IMR-90 (cell line): ENCODE measurements around the gene PRCD. TPM values are rescaled to one million over a fixed set of nuclear protein-coding genes. Genes with fewer than 3 reads are reported as not detected.

Source experiments
- ATAC-seq: fragments of 200-7000 bp; cut with Tn5 transposase; 2 replicates; pipeline ENCODE4 v1.9.1; 2020; ENCODE audit warnings: low read depth, mild to moderate bottlenecking, moderate library complexity
- BruUV-seq: library from RNA; stranded (reverse); fragments of 400-500 nt; replicated peaks from 2 replicates; lab custom pipeline; 2021; lab: Mats Ljungman, UMichigan
- CTCF ChIA-PET: fragments of 300-600 bp; formaldehyde crosslinking; extraction: SDS; loops from one replicate; lab custom pipeline; 2021; ENCODE audit warnings: antibody characterized with exemption; lab: Yijun Ruan, JAX
- POLR2A ChIA-PET: fragments of 300-600 bp; sonication (Branson Sonifier 250); formaldehyde crosslinking; loops from one replicate; lab custom pipeline; 2022; ENCODE audit warnings: antibody characterized with exemption; ENCODE audit not compliant: unreplicated experiment; lab: Charles Lee
- DNase-seq: peaks from one replicate; pipeline ENCODE4 v3.0.0; 2013
- H2AFZ ChIP-seq: replicated peaks from 2 replicates; pipeline ENCODE3; 2013; ENCODE audit warnings: low read length, mild to moderate bottlenecking; ENCODE audit not compliant: poor library complexity
- H2AK5ac ChIP-seq: 2 replicates; pipeline ENCODE4 v1.6.1; 2013; ENCODE audit warnings: low read depth, low read length, inconsistent platforms
- H2AK9ac ChIP-seq: replicated peaks from 2 replicates; pipeline ENCODE3; 2013; ENCODE audit warnings: mild to moderate bottlenecking, low read depth, low read length, moderate library complexity; ENCODE audit not compliant: poor library complexity
- H2BK120ac ChIP-seq: 2 replicates; pipeline ENCODE4 v1.6.1; 2013; ENCODE audit warnings: low read depth, low read length, inconsistent platforms
- H2BK15ac ChIP-seq: 3 replicates; pipeline ENCODE4 v1.6.1; 2013; ENCODE audit warnings: low read depth, low read length, inconsistent platforms
- H2BK20ac ChIP-seq: 2 replicates; pipeline ENCODE4 v1.6.1; 2013; ENCODE audit warnings: low read depth, mild to moderate bottlenecking, inconsistent platforms, low read length, moderate library complexity
- H2BK5ac ChIP-seq: 2 replicates; pipeline ENCODE4 v1.6.1; 2013; ENCODE audit warnings: mild to moderate bottlenecking, low read depth, low read length, inconsistent platforms; ENCODE audit not compliant: poor library complexity, severe bottlenecking
- H3K14ac ChIP-seq: replicated peaks from 2 replicates; pipeline ENCODE4 v1.6.1; 2013; ENCODE audit warnings: low read depth, low read length, inconsistent platforms
- H3K18ac ChIP-seq: 2 replicates; pipeline ENCODE4 v1.6.1; 2013; ENCODE audit warnings: low read depth, low read length, control low read depth
- H3K23ac ChIP-seq: 2 replicates; pipeline ENCODE4 v1.6.1; 2013; ENCODE audit warnings: low read depth, low read length, inconsistent platforms
- H3K27ac ChIP-seq: 2 replicates; pipeline ENCODE4 v1.5.1; 2013; ENCODE audit warnings: mild to moderate bottlenecking, control low read depth, low read length; ENCODE audit not compliant: insufficient read depth
- H3K27me3 ChIP-seq: 2 replicates; pipeline ENCODE4 v1.6.1; 2013; ENCODE audit warnings: low read length; ENCODE audit not compliant: control insufficient read depth, insufficient read depth
- H3K36me3 ChIP-seq: 2 replicates; pipeline ENCODE4 v1.6.1; 2013; ENCODE audit warnings: low read length, mixed read lengths; ENCODE audit not compliant: control insufficient read depth, insufficient read depth
- H3K4ac ChIP-seq: 2 replicates; pipeline ENCODE4 v1.6.1; 2013; ENCODE audit warnings: low read depth, low read length, inconsistent platforms
- H3K4me1 ChIP-seq: 2 replicates; pipeline ENCODE4 v1.6.1; 2013; ENCODE audit warnings: low read length, mixed read lengths; ENCODE audit not compliant: control insufficient read depth, insufficient read depth
- H3K4me2 ChIP-seq: 2 replicates; pipeline ENCODE4 v1.6.1; 2013; ENCODE audit warnings: low read depth, mild to moderate bottlenecking, control low read depth, low read length, moderate library complexity
- H3K4me3 ChIP-seq: 2 replicates; pipeline ENCODE4 v1.5.1; 2013; ENCODE audit warnings: low read depth, mild to moderate bottlenecking, control low read depth, low read length, moderate library complexity; ENCODE audit not compliant: insufficient read depth
- H3K56ac ChIP-seq: 2 replicates; pipeline ENCODE4 v1.6.1; 2013; ENCODE audit warnings: low read length, inconsistent platforms; ENCODE audit not compliant: insufficient read depth; ENCODE audit errors: extremely low read depth
- H3K79me1 ChIP-seq, 2 experiments: 2 replicates each; pipeline ENCODE4 v1.6.1; 2013; ENCODE audit warnings: low read length in 2 of 2, inconsistent platforms in 1 of 2, low read depth in 1 of 2
- H3K9ac ChIP-seq: 2 replicates; pipeline ENCODE4 v1.6.1; 2013; ENCODE audit warnings: low read depth, low read length, control low read depth
- H3K9me1 ChIP-seq: 2 replicates; pipeline ENCODE4 v1.6.1; 2013; ENCODE audit warnings: low read length, inconsistent platforms; ENCODE audit not compliant: insufficient read depth
- H3K9me3 ChIP-seq: 2 replicates; pipeline ENCODE4 v1.6.1; 2013; ENCODE audit warnings: low read length; ENCODE audit not compliant: control insufficient read depth, insufficient read depth
- H4K20me1 ChIP-seq: 2 replicates; pipeline ENCODE4 v1.6.1; 2013; ENCODE audit warnings: low read length, inconsistent platforms; ENCODE audit not compliant: insufficient read depth
- H4K5ac ChIP-seq: 2 replicates; pipeline ENCODE4 v1.6.1; 2013; ENCODE audit warnings: mild to moderate bottlenecking, low read depth, low read length, control low read depth
- H4K8ac ChIP-seq, 2 experiments: 2 replicates each; pipeline ENCODE4 v1.6.1; 2013; ENCODE audit warnings: low read depth in 2 of 2, low read length in 2 of 2, control low read depth in 1 of 2, inconsistent platforms in 1 of 2
- H4K91ac ChIP-seq: 2 replicates; pipeline ENCODE4 v1.6.1; 2013; ENCODE audit warnings: low read depth, low read length, inconsistent platforms; ENCODE audit not compliant: insufficient read depth
- CEBPB ChIP-seq: IDR thresholded peaks from 2 replicates; pipeline ENCODE4 v1.6.1; 2012; ENCODE audit warnings: low read depth, low read length, improper control_type of control experiment
- CHD1 ChIP-seq: IDR thresholded peaks from 2 replicates; pipeline ENCODE4 v1.6.1; 2012; ENCODE audit warnings: low read depth, low read length, improper control_type of control experiment
- FOS ChIP-seq: fragments of 150-350 bp; IDR thresholded peaks from 2 replicates; pipeline ENCODE4 v1.6.1; 2016; ENCODE audit warnings: low read depth, low read length
- MAFK ChIP-seq: IDR thresholded peaks from 2 replicates; pipeline ENCODE4 v1.6.1; 2012; ENCODE audit warnings: low read depth, low read length, improper control_type of control experiment
- MAZ ChIP-seq: IDR thresholded peaks from 2 replicates; pipeline ENCODE4 v1.6.1; 2012; ENCODE audit warnings: low read depth, mild to moderate bottlenecking, low read length, improper control_type of control experiment, moderate library complexity, borderline replicate concordance
- MXI1 ChIP-seq: IDR thresholded peaks from 2 replicates; pipeline ENCODE4 v1.6.1; 2012; ENCODE audit warnings: low read depth, mild to moderate bottlenecking, low read length, moderate library complexity, borderline replicate concordance
- RFX5 ChIP-seq: IDR thresholded peaks from 2 replicates; pipeline ENCODE4 v1.8.0; 2012; ENCODE audit warnings: low read depth, mild to moderate bottlenecking, low read length, moderate library complexity
- WGBS, 2 experiments: methylation state at CpG; one replicate each; pipeline versions ENCODE4 v1.1.5 to v1.1.7; 2013; ENCODE audit warnings: missing lambda C conversion rate in 2 of 2; ENCODE audit not compliant: insufficient read length in 1 of 2; ENCODE audit errors: extremely low coverage in 2 of 2; 5-methylcytosine and 5-hydroxymethylcytosine counted together
- dilution Hi-C: fragments of 300-500 bp; cut with HindIII; formaldehyde crosslinking; loops from one replicate; pipeline ENCODE4 v1.14.3; 2018; ENCODE audit warnings: low sequenced_read_pairs; ENCODE audit not compliant: unreplicated experiment
- in situ Hi-C: fragments of 300-500 bp; cut with MboI; formaldehyde crosslinking; loops from 3 replicates; pipeline ENCODE4 v1.14.3; 2019; ENCODE audit warnings: low sequenced_read_pairs, inconsistent platforms, mixed read lengths
- intact Hi-C: fragments of 100-400 bp; cut with micrococcal nuclease; formaldehyde crosslinking; loops from 2 replicates; pipeline ENCODE4 v1.10.0; 2022
- polyA plus RNA-seq, 3 experiments: library from polyadenylated mRNA; depleted of rRNA; stranded (reverse); fragments of >200 nt; gene quantifications; 2 replicates each; pipeline ENCODE4 v1.2.3, GENCODE V29; 2012; ENCODE audit warnings: low replicate concordance in 1 of 3
- total RNA-seq: library from RNA; depleted of rRNA; stranded (reverse); fragments of >200 nt; gene quantifications from 2 replicates; pipeline ENCODE4 v1.2.3, GENCODE V29; 2012

Gene PRCD
- total and polyA plus RNA-seq, 2 of the 4 experiments (the other 2 are of a cell fraction) = 0.32 TPM; not detected in 1

DNA sequence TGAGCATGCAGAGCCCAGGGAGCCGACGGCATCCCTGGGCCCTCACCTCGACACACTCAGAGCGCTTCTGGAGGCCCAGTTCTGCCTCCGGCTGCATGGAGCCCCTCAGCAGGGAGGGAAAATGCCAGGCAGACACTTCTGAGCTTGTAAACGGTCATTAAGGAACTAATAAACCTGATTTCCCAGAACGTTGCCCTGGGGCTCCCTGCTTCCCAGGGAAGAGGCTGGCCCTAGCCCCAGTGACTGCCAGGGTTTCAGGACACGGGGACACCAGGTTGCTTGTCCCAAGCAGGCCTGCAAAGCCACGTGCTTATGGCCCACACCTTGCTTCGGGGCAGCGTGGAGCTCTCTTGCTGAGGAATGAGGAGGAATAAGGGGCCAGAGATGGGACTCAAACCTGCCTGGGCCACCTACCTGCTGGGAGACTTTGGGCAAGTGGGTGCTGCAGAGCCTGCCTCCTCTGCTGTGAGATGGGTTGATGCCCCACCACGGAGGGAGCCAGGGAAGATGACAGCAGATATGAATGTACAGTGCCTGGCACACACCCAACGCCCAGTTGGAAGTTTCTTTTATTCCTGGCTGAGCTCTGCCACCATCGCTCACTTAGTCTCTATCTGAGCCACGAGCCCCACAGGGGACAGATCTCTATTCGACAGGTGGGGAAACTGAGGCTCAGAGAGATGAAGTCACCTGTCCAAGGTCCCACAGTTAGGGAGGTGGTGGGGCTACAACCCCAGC lies 44.0 kb upstream of the PRCD start (continued):
- TF ChIP-seq MXI1 = no peak
- no peak for TF ChIP-seq MAFK
- no peak for TF ChIP-seq CHD1
- TF ChIP-seq RFX5 = no peak

GRCh38 chr17:76496464-76496863 lies 43.4 kb upstream of the PRCD start:
- in situ Hi-C loops = no loop called here
- no peak for ATAC-seq
- TF ChIP-seq MAZ (no peak), CEBPB (no peak), FOS (no peak)
- peaks cover 35% of the 10 kb centered on the region for H3K4me1 ChIP-seq
- H4K8ac ChIP-seq = no peak overlapping the region
- no peaks in the 10 kb centered on the region for H3K9me3 ChIP-seq
- intact Hi-C loops = no loop called here
- no peak overlapping the region for H3K18ac ChIP-seq
- no peak overlapping the region for H4K5ac ChIP-seq
- peaks cover 11% of the 10 kb centered on the region for H3K9me1 ChIP-seq
- H3K56ac ChIP-seq = no peak overlapping the region
- H3K23ac ChIP-seq = no peak overlapping the region
- H3K27me3 ChIP-seq = no peaks in the 10 kb centered on the region
- no peak overlapping the region for H3K4me2 ChIP-seq
- H3K4ac ChIP-seq = no peak overlapping the region
- no peak overlapping the region for H2BK20ac ChIP-seq
- BruUV-seq = no TSS peak
- H2AK5ac ChIP-seq = no peak overlapping the region
- H3K14ac ChIP-seq = no peak overlapping the region
- POLR2A ChIA-PET = no interaction called here
- no peak overlapping the region for H4K91ac ChIP-seq
- H3K27ac ChIP-seq = no peak overlapping the region
- no peak overlapping the region for H3K9ac ChIP-seq
- H3K4me3 ChIP-seq = no peak overlapping the region
- 94% methylated on average over 3 of the region's 6 CpGs; no CpG with 5 or more reads in 1 of the 2 experiments for WGBS, 2 experiments
- no peaks in the 10 kb centered on the region for H4K20me1 ChIP-seq
- no peak overlapping the region for H2BK120ac ChIP-seq
- no peak overlapping the region for H2BK15ac ChIP-seq
- no peak overlapping the region for H2BK5ac ChIP-seq
- peaks cover 4 to 31% of the 10 kb centered on the region in 2 experiments; a peak in 3 of 4 replicates for H3K79me1 ChIP-seq
- H2AFZ ChIP-seq = no peak overlapping the region
- dilution Hi-C loops = no loop called here
- DNase-seq = no peak
- CTCF ChIA-PET = no interaction called here
- no peaks in the 10 kb centered on the region for H3K36me3 ChIP-seq
- peak overlapping the region; percentile 30 for H2AK9ac ChIP-seq
